Epithelial cell of esophagus (primary cell): ENCODE data around the gene L3MBTL4.

Experiments used
- DNase-seq: peaks from one replicate; pipeline ENCODE4 v3.0.0; 2010; ENCODE audit warnings: low read depth
- H3K4me3 ChIP-seq: 2 replicates; pipeline ENCODE4 v1.5.1; 2011; ENCODE audit warnings: mild to moderate bottlenecking, low read length, control low read depth
- CTCF ChIP-seq: IDR thresholded peaks from 2 replicates; pipeline ENCODE4 v1.5.1; 2011; ENCODE audit warnings: low read depth, mild to moderate bottlenecking, low read length, control low read depth, inconsistent platforms; ENCODE audit not compliant: insufficient read depth; ENCODE audit errors: missing control alignments

L3MBTL4 gene

GRCh38 chr18:6315517-6316331 lies 99.0 kb downstream of the L3MBTL4 start:
- no peak for DNase-seq
- H3K4me3 ChIP-seq = no peak overlapping the region
- no peak for TF ChIP-seq CTCF

GRCh38 chr18:6313415-6313814 lies 101.3 kb downstream of the L3MBTL4 start:
- H3K4me3 ChIP-seq = no peak overlapping the region
- no peak for TF ChIP-seq CTCF
- DNase-seq = no peak

- no peak overlapping the region for H3K4me3 ChIP-seq
- no peak for TF ChIP-seq CTCF
- no peak for DNase-seq
Measured at GRCh38 chr18:6311456-6312215, 103.1 kb downstream of the L3MBTL4 start.

- no peak for TF ChIP-seq CTCF
Measured at GRCh38 chr18:6310714-6311113, 104.0 kb downstream of the L3MBTL4 start.

GRCh38 chr18:6297875-6298274 lies 116.8 kb downstream of the L3MBTL4 start:
- no peak for TF ChIP-seq CTCF
- no peak overlapping the region for H3K4me3 ChIP-seq
- no peak for DNase-seq

More at GRCh38 chr18:6310714-6311113, 104.0 kb downstream of the L3MBTL4 start:
- H3K4me3 ChIP-seq = no peak overlapping the region
- no peak for DNase-seq

GRCh38 chr18:6294148-6294784 lies 120.4 kb downstream of the L3MBTL4 start:
- H3K4me3 ChIP-seq = no peak overlapping the region
- no peak for TF ChIP-seq CTCF
- DNase-seq = no peak
